Activated T-cell treated with anti-CD3 and anti-CD28 coated beads for 24 hours (primary cell): ENCODE measurements around the gene RPS19.
A peak's percentile ranks its signal among the peaks of the same experiment; 100 is the strongest.

Source experiments
- DNase-seq: peaks from one replicate; pipeline ENCODE4 v3.0.0-alpha.2; 2020; ENCODE audit warnings: low read depth

RPS19 gene

DNA sequence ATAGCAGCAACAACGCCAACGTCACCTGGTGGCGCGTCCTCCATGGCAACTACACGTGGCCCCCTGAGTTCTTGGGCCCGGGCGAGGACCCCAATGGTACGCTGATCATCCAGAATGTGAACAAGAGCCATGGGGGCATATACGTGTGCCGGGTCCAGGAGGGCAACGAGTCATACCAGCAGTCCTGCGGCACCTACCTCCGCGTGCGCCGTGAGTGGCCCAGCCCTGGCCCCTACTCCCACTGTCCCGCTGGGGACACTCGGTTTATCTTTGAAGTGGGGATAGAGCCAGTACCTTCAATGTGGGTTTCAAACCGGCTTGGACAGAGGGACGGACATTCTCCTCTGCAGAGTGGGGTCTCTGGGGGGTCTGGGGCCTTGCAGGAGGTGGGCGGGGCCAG is 19.0 kb downstream of the RPS19 start:
- no peak for DNase-seq

- DNase-seq: no peak
Measured at GRCh38 chr19:41879670-41880328, 19.7 kb downstream of the RPS19 start.

GRCh38 chr19:41880329-41880708 is 20.3 kb downstream of the RPS19 start:
- no peak for DNase-seq

DNA sequence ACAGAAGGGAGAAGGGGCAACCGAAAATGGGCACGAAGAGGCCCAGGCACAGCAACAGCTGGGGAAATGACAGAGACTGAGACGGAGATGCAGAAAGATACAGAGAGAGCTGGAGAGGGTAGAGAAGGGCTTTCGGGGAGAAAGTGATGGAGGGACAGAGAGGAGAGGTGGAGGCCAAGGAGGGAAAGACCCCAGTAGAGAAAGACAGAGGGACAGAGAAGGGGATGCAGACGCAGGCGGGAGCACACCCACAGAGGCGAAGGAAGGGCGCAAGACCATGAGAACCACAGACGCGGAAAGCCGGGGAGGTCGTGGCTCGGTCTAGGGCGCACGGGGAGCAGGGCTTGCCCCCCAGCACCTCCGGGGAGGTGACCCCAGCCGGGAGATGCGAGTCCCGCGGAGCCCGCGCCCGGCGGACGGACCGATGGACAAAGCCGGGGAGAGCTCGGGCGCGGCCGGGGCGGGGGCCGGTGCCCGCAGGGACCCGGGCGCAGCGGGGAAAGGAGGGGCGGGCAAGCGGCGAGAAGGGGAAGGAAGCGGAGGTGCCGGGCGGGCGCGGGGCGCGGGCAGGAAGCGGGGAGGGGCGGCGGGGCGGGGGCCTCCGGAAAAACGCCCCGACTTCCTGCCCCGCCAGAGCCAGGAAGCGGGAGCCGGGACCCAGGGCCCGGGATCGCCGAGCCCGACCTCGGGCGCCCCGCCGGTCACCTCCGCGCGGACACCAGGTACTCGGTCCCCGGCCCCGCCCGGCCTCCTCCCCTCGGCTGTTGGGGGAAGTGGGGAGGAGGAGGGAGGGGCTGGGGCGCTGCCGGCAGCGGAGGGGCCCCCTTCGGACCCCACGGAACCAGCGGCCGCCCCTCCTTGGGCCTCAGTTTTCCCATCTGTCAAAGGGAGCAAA is 22.8 kb downstream of the RPS19 start, which contains the start of gene ARHGEF1:
Gene ARHGEF1 (plus strand): TSS at position 617 of the 895 bp plus-strand sequence. CDS start 4,899 bp downstream, outside the sequence.
- DNase-seq: no peak

GRCh38 chr19:41883463-41883820 is 23.4 kb downstream of the RPS19 start:
- no peak for DNase-seq

GRCh38 chr19:41883821-41884733 is 24.0 kb downstream of the RPS19 start:
- DNase-seq: peak; percentile 85

GRCh38 chr19:41886761-41887710 is 27.0 kb downstream of the RPS19 start:
- peak; percentile 56 for DNase-seq

DNA sequence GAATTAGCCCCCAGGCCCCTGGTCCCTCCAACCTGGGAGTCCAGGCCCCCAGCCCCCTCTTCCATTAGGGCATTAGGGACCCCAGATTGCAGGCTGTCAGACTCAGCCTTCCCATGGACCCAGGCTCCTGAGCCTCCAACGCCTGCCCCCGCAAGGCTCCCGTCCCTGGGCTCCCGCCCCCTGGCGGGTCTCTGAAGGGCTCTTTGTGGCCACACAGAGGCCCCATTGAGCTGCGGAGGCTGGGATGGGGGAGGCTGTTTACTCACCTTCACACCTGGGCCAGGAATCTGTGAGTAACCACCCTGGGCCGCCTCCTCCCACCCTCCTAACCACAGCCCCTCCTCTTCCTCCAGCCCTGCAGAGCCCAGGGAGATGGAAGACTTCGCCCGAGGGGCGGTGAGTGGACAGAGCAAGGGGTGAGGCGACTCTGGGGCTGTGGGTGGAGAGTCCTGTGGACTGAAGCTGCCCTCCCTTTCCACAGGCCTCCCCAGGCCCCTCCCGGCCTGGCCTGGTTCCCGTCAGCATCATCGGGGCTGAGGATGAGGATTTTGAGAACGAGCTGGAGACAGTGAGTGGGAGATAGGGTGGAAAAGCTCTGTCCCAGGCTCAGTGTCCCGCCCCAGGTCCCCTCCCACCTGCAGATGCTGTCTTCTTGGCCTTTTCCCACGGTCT is 27.8 kb downstream of the RPS19 start:
- peak; percentile 83 for DNase-seq

DNA sequence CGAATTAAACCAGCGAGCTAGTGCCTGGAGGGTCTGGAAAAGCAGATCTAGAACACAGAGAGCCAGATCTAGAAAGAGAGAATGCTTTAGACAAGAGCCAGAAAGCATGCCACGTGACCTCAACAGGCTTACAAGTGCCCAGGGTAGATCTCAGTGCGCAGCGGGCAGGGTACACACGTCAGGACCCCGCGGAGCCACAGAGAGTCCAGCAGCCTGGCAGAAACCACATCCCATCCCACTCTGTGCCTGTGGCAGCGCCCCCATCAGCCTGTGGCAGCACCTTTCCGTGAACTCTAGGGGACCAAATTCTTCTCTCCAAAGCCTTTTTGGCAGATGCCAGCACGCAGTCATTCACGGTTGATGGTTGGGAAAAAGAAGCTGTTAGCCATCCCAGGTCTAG is 28.9 kb downstream of the RPS19 start:
- no peak for DNase-seq

- no peak for DNase-seq
Measured at GRCh38 chr19:41889896-41890295, 29.8 kb downstream of the RPS19 start.

DNA sequence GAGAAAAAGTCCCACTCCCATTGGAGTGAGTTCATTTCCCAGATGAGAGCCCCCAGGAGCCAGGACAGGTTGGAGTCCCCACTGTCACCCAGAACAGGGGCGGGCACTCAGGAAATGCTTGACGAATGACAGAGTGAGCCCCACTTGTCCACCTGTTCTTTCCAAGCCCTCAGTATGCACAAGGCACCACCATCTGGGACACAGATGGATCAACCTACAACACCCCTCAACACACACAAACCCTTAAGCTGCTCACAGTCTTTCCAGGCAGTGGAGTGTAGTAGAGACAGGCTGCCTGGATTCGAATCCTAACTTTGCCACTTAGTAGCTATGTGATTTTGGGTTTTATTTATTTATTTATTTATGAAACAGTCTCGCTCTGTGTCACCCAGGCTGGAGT is 30.9 kb downstream of the RPS19 start:
- DNase-seq: no peak

GRCh38 chr19:41892173-41892902 is 32.3 kb downstream of the RPS19 start:
- no peak for DNase-seq

- no peak for DNase-seq
Measured at GRCh38 chr19:41893899-41894298, 33.8 kb downstream of the RPS19 start.

- DNase-seq: no peak
Measured at GRCh38 chr19:41894350-41894749, 34.3 kb downstream of the RPS19 start.

- no peak for DNase-seq
Measured at GRCh38 chr19:41895745-41896580, 35.9 kb downstream of the RPS19 start.

- no peak for DNase-seq
Measured at GRCh38 chr19:41896581-41896942, 36.5 kb downstream of the RPS19 start.

- no peak for DNase-seq
Measured at GRCh38 chr19:41897181-41897580, 37.1 kb downstream of the RPS19 start.

DNA sequence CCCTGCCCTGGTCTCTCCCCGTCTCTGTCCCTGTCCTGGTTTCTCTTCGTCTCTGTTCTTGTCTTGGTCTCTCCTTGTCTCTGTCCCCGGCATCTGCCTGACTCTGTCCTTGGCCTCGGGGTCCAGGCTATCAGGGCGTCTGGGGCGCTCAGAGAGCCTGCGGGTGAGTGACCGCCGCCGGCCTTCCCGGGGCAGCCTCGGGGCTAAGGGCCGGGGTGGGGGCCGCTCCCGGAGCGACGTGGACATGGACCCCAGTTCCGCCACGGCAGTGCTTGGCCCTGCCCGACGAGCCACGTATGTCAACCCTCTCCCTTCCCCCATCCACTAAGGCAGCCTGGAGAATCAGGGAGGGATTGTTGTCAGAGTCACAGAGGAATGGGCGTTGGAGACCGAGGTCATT is 37.8 kb downstream of the RPS19 start:
- DNase-seq: no peak

- no peak for DNase-seq
Measured at GRCh38 chr19:41898235-41898634, 38.2 kb downstream of the RPS19 start.
